Smooth muscle cell of the brain vasculature (primary cell): ENCODE results near the gene TKT.

Experiments
- DNase-seq: peaks from one replicate; pipeline ENCODE4 v3.0.0-alpha.2; 2012; ENCODE audit warnings: low read depth, low spot score

The TKT gene

DNA sequence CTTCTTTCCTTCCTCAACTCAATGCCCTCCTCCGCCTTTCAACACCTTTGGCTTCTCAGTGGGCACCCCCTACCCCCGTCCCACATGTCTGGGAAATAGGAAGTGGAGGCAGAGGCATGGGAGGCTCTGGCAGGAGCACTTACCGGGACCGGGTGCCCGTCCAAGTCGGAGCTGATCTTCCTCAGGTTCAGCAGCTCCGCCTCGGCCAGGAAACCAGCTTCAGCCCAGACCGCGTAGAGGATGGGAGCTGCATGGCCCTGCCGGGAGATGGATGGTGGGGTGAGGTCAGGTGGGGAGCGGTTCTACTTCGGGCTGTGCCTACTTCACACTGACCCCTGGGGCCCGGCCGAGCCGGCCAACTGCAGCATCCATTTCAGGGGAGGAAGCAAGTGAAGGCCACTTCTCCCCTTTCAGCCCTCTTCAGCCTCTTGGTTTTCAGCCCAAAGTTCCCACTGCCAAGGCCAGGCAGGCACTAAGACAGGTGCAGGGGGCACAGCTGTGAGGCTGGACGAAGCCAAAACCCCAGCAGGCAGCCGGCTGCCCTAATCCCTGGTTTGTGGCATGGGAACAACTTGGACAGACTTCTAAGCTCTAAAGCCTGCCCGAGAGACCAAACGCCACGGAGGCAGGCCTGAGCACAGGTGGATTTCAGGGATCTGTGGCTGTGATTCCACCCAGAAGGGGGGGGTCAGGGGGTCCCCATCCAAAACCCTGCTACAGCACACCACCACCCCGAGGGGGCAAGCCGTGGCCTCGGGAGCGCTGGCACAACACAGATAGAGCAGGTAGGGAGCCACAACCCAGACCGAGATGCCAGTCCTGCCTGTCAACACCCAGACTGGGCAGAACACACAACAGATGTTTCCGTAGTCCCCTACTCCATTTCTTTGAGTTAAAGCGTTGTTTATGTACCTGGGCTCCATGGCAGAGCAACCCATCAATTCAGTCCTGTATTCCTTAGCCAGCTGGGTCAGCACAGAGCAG, 14.5 kb downstream of the TKT start:
- DNase-seq: no peak

DNA sequence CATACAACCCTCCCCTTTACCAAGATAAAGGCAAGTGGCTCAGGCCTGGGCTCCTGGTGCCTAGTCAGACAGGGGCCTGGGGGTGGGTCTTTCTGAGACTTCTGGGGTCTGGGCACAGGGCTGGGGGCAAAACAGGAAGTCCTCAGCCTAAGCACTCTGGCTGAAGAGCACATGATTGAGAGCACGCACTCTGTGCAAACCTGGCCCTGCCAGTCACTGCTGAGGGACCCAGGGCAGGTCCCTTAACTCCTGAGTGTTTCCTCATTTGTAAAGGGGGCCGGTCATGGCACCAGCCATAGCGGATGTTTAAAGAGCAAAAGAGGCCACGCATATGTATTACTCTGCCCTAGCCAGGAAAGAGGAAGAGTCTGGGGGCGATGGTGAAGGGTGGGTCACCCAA, 16.0 kb downstream of the TKT start:
- DNase-seq: no peak

- DNase-seq: no peak
These were observed 16.9 kb downstream of the TKT start for GRCh38 chr3:53238886-53239285.

DNA sequence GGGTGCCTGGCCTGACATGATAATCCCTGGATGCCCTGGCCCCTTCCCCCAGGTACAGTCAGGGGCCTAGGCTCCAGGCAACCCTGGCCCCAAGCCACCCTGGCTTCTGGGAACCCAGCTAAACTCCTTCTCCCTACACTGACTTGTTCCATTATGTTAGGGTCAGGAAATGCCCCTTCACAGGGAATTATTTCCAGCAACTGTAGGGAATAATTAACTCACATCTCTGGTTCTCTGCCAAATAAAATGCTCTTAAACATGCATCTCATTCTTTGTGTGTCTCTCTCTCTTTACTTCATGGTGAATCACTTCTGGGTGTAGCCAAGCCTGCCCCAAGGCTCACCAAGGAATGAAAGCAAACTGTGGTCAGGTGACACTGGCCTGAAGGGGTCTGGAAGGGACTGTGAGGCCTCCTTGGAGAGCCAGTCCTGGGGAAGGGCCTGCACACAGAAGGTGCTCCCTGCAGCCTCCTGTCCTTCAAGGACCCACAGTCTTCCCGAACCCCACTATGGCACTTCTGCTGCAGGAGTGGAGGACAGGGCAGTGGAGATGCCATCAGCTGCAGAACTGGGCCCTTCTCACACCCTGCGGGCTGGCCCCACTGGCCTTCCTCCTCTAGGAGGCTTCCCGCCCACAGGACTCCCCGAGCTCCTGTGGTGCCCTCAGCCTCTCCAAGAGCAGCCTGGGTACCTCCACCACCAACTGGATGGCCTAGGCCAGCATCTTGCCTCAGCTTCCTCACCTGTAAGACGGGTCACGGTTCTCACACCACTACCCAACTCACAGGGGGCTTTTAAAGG, 17.6 kb downstream of the TKT start:
- DNase-seq: peak; percentile 60

DNA sequence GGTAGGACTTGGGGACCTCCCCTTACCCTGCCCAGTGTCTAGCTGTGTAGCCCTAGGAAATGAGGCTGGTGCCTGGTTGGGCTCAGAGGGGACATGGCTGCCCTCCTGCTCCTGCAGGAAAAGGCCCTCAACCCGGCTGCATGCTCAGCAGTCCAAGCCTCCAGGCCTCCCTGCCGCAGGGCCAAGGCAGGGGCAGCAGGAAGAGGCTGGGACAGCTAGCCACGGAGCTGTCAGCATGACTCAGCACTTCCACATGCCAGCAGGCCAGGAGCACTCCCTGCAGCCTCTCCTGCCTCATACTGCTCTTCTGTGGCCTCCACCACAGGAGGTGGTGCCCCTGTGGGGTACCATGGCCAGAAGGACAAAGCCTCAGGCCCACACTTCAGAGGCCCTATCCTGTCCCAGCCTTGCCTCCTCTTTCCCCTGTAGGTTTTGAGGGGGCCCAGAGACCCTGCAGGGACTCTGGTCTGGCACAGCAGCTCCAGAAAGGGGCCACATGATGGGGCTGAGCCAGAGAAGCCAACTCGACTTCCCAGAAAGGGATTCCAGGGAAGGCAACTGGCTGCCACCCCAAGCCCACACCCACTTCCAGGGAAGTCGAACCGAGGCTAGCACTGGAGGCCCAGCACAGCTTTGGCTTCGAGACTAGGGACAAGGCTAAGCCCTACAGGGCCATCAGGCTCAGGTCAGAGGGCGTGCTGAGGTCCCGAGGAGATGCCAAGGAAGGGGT, 19.5 kb downstream of the TKT start:
- DNase-seq: peak; percentile 77

DNA sequence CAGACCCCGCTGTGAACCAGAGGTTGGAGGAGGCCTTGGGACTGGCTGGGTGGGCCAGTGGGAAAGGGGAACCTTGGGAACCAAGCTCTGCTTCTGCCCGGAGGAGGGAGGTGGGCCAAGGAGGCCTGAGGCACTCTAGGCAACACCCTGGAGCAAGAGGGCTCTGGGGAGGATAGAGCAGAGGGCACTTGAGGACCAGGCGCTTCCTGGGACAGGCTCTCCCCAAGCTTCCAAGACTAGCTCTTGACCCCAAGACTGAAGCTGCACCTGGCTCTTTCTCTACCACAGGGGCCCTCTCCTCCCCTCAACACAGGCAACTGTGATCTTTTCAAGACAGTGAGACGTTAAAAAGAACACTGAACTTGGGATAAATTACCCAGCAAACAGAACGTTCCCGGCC, 20.3 kb downstream of the TKT start:
- no peak for DNase-seq

GRCh38 chr3:53234841-53235232, 21.0 kb downstream of the TKT start:
- DNase-seq: no peak

DNA sequence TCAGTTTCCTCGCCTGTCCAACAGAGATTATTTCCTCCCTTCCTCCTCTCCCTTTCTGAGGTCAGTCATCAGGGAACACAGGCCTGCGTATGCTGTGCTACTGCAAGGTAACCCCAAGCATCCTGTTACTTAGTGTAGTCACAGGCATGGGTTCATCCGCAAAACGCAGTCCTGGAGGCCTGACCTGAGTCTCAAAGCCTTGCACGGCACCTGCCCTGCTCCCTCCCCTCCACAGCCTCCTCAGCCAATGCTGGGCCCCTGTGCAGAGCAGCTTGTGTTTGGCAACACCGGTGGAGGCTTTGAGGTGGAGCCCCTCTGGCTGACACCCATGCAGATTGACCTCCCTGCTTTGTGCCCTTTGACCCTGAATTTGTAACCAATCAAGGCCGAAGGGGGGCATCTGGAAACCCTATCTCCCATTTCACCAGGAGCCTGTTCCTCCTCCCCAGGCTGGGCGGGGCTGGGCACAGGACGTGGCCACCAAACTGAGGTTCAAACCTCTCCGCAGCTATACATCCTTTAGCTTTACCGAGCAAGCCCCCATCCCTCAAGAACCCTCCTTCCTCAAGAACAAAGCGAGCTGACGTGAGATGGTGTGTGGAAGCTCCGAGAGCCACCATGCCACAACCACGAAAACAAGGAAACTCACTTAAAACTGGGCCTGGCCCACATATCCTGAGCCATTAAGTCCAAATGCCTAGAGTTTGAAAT, 21.5 kb downstream of the TKT start:
- no peak for DNase-seq

- DNase-seq: no peak
These were observed 23.0 kb downstream of the TKT start for GRCh38 chr3:53232641-53233377.

GRCh38 chr3:53231532-53232511, 24.0 kb downstream of the TKT start:
- no peak for DNase-seq

- DNase-seq: no peak
These were observed 25.0 kb downstream of the TKT start for GRCh38 chr3:53230789-53231188.

DNA sequence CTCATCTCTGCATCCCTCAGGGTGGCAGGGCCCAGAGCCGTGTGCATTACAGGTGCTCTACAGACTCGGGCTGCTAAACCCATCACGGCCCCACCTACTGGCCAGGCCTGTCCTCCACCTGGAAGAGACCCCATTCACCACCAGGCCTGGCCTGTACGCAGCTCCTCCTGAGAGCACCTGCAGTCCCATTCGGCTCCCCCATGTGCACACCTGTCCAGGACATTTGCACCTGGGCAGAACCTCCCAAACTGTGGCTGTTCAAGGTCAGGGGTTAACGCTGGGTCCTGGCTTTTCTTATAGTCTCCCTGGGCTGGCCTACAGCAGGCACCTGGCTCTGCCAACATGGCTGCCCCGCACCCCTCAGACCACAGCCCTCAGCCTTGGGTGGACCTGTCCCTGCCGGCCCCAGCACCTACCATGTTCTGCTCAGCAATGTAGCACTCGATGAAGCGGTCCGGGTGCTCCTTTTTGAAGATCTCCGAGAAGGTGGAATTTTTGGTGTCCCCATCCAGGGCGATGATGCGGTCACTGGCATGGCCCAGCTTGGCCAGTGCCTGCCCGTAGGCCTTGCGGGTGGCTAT, 25.7 kb downstream of the TKT start:
- DNase-seq: no peak

GRCh38 chr3:53229606-53230005, 26.2 kb downstream of the TKT start:
- no peak for DNase-seq

- no peak for DNase-seq
These were observed 26.7 kb downstream of the TKT start for GRCh38 chr3:53229171-53229570.

- no peak for DNase-seq
These were observed 27.6 kb downstream of the TKT start for GRCh38 chr3:53227993-53228885.

- DNase-seq: no peak
These were observed 28.9 kb downstream of the TKT start for GRCh38 chr3:53226841-53227407.

DNA sequence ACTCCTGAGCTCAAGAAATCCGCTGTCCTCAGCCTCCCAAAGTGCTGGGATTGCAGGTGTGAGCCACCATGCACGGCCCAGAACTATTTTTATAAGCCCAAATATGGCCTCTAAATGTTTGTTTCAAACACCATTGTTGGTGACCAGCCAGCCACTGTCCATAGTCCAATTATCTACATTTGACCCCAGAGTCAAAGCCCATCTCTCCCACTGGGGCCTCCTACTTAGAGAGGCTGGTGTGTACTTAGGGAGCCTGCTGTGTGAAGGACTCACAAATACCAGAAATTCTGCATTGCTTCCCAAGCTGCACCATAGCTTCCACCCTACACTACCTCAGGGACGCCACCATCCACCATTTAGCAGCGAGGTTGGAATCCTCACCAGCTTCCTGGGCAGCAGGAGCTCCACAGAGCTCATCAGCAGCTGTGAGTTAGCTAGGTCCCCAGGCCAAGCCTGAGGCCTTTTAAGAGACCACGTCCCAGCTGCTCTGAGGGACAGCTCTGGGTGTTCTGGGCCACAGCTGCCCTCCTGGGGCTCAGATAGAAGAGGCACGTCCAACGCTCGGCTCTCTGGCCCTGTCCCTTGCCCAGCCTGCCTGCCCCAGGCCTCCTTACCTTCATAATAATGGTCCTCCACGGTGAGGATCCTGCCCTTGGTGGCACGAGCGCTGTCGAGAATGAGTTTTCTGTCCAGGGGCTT, 29.5 kb downstream of the TKT start:
- DNase-seq: no peak
